Neural cell (in vitro differentiated cells): ENCODE measurements around the gene CLSTN1.

Experiments
- CTCF ChIP-seq: fragments of 450-650 bp; IDR thresholded peaks from 2 replicates; pipeline ENCODE4 v1.5.1; 2014; ENCODE audit warnings: antibody characterized with exemption, mild to moderate bottlenecking, moderate library complexity; ENCODE audit not compliant: poor library complexity, severe bottlenecking
- EP300 ChIP-seq: fragments of 450-650 bp; conservative IDR thresholded peaks from 2 replicates; pipeline ENCODE4 v1.6.1; 2014; ENCODE audit warnings: antibody characterized with exemption, mild to moderate bottlenecking, moderate library complexity; ENCODE audit not compliant: poor library complexity, severe bottlenecking
- EZH2 ChIP-seq: fragments of 200-600, 300-800 bp; shearing (Covaris generic), sonication (generic); IDR thresholded peaks from 2 replicates; pipeline ENCODE4 v1.6.1; 2014; ENCODE audit warnings: antibody characterized with exemption, low read length, borderline replicate concordance, mild to moderate bottlenecking; ENCODE audit not compliant: insufficient read depth, poor library complexity, severe bottlenecking
- MXI1 ChIP-seq: fragments of 450-650 bp; conservative IDR thresholded peaks from 2 replicates; pipeline ENCODE4 v1.6.1; 2014; ENCODE audit warnings: antibody characterized with exemption, mild to moderate bottlenecking; ENCODE audit not compliant: poor library complexity, severe bottlenecking
- POLR2AphosphoS5 ChIP-seq: IDR thresholded peaks from 2 replicates; pipeline ENCODE4 v1.6.1; 2012
- REST ChIP-seq: IDR thresholded peaks from 2 replicates; pipeline ENCODE4 v1.6.1; 2012; ENCODE audit warnings: borderline replicate concordance
- SMC3 ChIP-seq: fragments of 450-650 bp; conservative IDR thresholded peaks from 2 replicates; pipeline ENCODE4 v1.6.1; 2014; ENCODE audit warnings: antibody characterized with exemption, mild to moderate bottlenecking, moderate library complexity; ENCODE audit not compliant: poor library complexity
- TAF1 ChIP-seq: IDR thresholded peaks from 2 replicates; pipeline ENCODE4 v1.6.1; 2012; ENCODE audit warnings: low read depth

DNA sequence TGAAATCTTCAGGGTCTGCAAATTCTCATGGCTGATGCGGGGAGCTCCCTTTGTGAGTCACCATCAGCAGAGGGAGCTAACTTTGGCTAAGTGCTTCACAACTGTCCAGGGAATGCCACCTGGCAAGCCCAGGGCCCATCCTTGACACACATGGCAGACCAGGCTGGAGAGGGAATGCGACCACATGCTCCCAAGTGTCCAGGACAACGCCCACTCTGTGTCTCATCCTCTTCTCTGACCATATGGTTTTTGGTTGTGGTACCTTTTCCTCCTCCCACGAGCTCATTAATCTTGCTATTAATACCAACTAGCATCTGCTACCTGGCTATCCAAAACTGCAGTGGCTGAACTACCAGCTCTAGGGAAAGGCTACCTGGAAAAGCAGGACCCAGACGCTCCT is 37.1 kb upstream of the CLSTN1 start:
- no peak for TF ChIP-seq POLR2AphosphoS5
- TF ChIP-seq CTCF: no peak
- TF ChIP-seq REST: no peak
- TF ChIP-seq EP300: no peak
- TF ChIP-seq MXI1: no peak
- no peak for TF ChIP-seq EZH2
- no peak for TF ChIP-seq SMC3
- no peak for TF ChIP-seq TAF1
